Measurements from ENCODE around the gene MGRN1.

GRCh38 chr16:4654964-4655590, 30.5 kb downstream of the MGRN1 start:
- TF ChIP-seq TAF1 (IDR thresholded peaks at IDR 0.05; ENCODE audit: low read depth, low read length) (no peak), POLR2AphosphoS5 (IDR thresholded peaks at IDR 0.05; ENCODE audit: low read depth, low read length) (no peak), POLR2A (IDR thresholded peaks at IDR 0.05; ENCODE audit: low read depth, low read length) (no peak), POU2F2 (IDR thresholded peaks at IDR 0.05; ENCODE audit: low read depth, low read length) (no peak), PAX5 (IDR thresholded peaks at IDR 0.05; ENCODE audit: insufficient read depth, low read length, severe bottlenecking) (no peak), SPI1 (IDR thresholded peaks at IDR 0.05; ENCODE audit: low read depth, low read length) (no peak)
